Measurements from ENCODE around the gene CADM4. TPM values are rescaled to one million over a fixed set of nuclear protein-coding genes. Genes with fewer than 3 reads are reported as not detected.
A peak's percentile ranks its signal among the peaks of the same experiment; 100 is the strongest.

Gene CADM4
- total RNA-seq, 3 donors from 2014 or later, result 2.1 to 20.8 (median 18.0) TPM

DNA sequence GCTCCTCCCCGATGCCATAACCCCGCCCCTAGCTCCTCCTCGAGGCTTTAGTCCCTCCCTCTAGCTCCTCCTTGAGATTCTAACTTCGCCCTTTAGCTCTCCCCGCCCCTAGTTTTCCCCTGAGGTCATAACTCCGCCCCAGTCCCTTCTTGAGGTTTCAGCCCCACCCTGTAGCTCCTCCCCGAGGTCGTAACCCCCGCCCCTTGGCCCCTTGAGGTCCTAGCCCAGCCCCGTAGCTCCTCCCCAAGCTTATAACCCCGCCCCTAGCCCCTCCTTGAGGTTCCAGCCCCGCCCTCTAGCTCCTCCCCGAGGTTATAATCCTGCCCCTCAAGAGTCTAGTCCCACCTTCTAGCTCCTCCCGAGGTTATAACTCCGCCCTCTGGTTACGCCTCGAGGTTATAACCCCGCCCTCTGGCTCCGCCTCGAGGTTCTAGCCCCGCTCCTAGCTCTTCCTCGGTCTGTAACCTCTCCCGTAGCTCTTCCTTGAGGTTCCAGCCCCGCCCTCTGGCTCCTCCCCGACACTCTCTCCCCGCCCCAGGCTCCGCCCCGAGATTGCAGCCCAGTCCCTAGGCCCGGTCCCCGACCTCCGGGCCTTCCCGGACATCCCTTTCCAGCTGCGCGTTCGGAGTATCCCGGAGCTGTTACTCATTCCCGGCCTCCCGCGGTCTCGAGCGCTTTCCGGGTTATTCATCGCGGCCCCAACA is 28.9 kb upstream of the CADM4 start:
- Histone ChIP-seq H3K9me3 (no peaks in the 10 kb centered on the region), H3K4me1 (no peaks in the 10 kb centered on the region), H3K27me3 (no peaks in the 10 kb centered on the region), H3K36me3 (no peaks in the 10 kb centered on the region), H3K27ac (peak overlapping the region; percentile 93 to 94), H3K4me3 (peak overlapping the region; percentile 62 to 72 (median 64))
- intact Hi-C loops (cut with DNase I; ENCODE audit: low total_unique reads), result no loop called here
- DNase-seq (ENCODE audit: low spot score in 2 of 2), result peak; percentile 99
- TF ChIP-seq CTCF (IDR thresholded peaks at IDR 0.05) (no peak), POLR2AphosphoS5 (IDR thresholded peaks at IDR 0.05) (peak; percentile 90 to 95 (median 92)), POLR2A (IDR thresholded peaks at IDR 0.05) (peak; percentile 90)

DNA sequence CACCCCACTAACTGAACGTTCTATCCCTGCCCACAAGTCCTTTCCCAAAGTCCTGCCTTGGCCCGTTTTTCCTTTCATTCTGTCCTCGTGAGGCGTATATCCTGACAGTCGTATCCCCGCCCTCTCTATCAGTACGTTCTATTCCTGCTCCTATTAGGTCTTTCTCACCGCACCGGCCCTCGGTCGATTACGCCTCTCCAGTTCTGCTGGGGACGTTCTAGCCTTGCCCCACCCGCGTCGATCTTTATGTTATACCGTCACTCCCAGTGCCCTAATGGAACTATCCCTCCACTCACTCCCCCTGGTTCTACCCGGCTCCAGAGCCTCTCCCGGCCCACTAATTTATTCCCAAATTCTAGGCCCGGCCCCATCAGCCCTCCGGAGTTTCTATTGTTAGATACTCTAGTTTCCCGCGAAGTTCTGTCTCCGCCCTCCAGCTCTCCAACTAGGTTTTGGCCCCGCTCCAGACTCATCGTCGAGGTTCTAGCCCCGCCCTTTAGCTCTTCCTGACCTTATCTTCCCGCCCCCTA is 28.3 kb upstream of the CADM4 start:
- intact Hi-C loops (cut with DNase I; ENCODE audit: low total_unique reads), result no loop called here
- Histone ChIP-seq H3K4me3 (peak overlapping the region; percentile 22 to 72 (median 64)), H3K4me1 (no peaks in the 10 kb centered on the region), H3K9me3 (no peaks in the 10 kb centered on the region), H3K36me3 (no peaks in the 10 kb centered on the region), H3K27ac (peak overlapping the region; percentile 93 to 94), H3K27me3 (no peaks in the 10 kb centered on the region)
- no peak for DNase-seq (ENCODE audit: low spot score in 2 of 2)
- no peak for TF ChIP-seq POLR2AphosphoS5 (IDR thresholded peaks at IDR 0.05)
- no peak for TF ChIP-seq CTCF (IDR thresholded peaks at IDR 0.05)
- TF ChIP-seq POLR2A (IDR thresholded peaks at IDR 0.05), result no peak

DNA sequence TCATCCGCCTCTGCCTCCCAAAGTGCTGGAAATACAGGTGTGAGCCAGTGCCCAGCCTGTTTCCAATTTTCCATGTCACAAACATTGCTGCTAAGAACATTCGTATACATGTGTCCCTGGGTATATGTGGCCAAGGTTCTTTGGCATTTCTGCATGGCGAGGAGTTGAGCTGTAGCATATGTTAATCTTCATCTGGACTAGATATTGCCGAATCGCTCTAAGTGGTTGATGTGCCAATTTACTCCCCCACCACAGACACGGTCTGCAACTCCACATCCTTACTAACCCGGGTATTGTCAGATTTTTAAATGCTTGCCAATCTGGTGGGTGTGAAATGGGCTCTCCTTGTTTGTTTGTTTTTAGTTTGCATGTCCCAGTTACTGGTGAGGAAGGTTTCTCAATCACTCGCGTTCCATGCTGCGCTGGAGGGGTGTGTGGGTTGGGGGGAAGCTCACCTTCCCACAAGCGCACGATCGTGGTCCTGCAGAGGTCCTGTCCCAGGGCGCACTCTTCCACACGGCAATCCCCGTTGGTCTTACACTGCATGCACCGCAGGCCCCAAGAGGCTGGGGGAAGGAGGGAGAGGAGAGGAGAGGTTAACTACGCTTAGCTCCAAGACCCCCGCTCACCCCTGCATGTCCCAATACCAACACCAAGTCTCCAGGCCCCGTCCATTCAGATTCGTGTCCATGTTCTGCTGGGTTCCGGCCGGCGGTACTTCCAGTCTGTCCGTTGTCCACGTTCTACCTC is 27.7 kb upstream of the CADM4 start:
- TF ChIP-seq CTCF (IDR thresholded peaks at IDR 0.05) (no peak), POLR2A (IDR thresholded peaks at IDR 0.05) (no peak), POLR2AphosphoS5 (IDR thresholded peaks at IDR 0.05) (no peak)
- no peak for DNase-seq (ENCODE audit: low spot score in 2 of 2)
- Histone ChIP-seq H3K4me3 (peak overlapping the region; percentile 22 to 72 (median 64)), H3K27ac (peak overlapping the region in 1 of 2 donors; percentile 94), H3K9me3 (no peaks in the 10 kb centered on the region), H3K27me3 (no peaks in the 10 kb centered on the region), H3K36me3 (no peaks in the 10 kb centered on the region), H3K4me1 (no peaks in the 10 kb centered on the region)
- intact Hi-C loops (cut with DNase I; ENCODE audit: low total_unique reads), result no loop called here

DNA sequence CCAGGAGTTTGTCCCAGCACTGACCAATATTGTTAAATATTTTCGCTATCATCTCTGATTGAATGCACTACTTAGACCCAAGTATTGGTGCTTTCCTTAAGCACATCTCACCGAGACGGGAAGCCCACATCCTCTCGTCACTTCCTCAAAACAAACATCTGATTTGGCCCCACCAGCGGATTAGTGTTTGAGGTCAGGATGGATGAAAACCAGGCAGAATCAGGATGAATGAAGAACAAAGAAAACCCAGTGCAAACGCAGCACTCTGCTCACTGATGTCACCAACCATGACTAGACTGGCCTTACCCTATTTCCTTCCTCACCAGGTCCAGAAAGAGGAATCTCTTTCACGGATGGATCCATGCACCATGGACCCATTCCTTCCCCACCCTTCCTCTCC is 24.4 kb upstream of the CADM4 start:
- H3K27me3 ChIP-seq, result no peaks in the 10 kb centered on the region
- H3K9me3 ChIP-seq, result no peaks in the 10 kb centered on the region
- no peaks in the 10 kb centered on the region for H3K36me3 ChIP-seq
- intact Hi-C loops (cut with DNase I; ENCODE audit: low total_unique reads), result loop anchor here (5.0 kb wide), 1 partner anchor 1587 kb away; the partner anchor contains the start of gene ZNF574
- H3K27ac ChIP-seq, result no peak overlapping the region
- TF ChIP-seq CTCF (IDR thresholded peaks at IDR 0.05) (no peak), POLR2A (IDR thresholded peaks at IDR 0.05) (no peak), POLR2AphosphoS5 (IDR thresholded peaks at IDR 0.05) (no peak)
- H3K4me1 ChIP-seq, result no peaks in the 10 kb centered on the region
- H3K4me3 ChIP-seq, result no peak overlapping the region
- DNase-seq (ENCODE audit: low spot score in 2 of 2), result no peak

- no peaks in the 10 kb centered on the region for H3K27me3 ChIP-seq
- no peaks in the 10 kb centered on the region for H3K9me3 ChIP-seq
- no peak overlapping the region for H3K4me3 ChIP-seq
- H3K4me1 ChIP-seq, result no peaks in the 10 kb centered on the region
- H3K36me3 ChIP-seq, result no peaks in the 10 kb centered on the region
- H3K27ac ChIP-seq, result no peak overlapping the region
- no peak for TF ChIP-seq POLR2AphosphoS5 (IDR thresholded peaks at IDR 0.05)
- no peak for TF ChIP-seq POLR2A (IDR thresholded peaks at IDR 0.05)
- no peak for TF ChIP-seq CTCF (IDR thresholded peaks at IDR 0.05)
- no peak for DNase-seq (ENCODE audit: low spot score in 2 of 2)
- intact Hi-C loops (cut with DNase I; ENCODE audit: low total_unique reads), result loop anchor here (5.0 kb wide), 1 partner anchor 1585 kb away; the partner anchor contains the start of gene ZNF574
Observed at GRCh38 chr19:43662487-43662886, 22.8 kb upstream of the CADM4 start.

Data from breast epithelium (tissue), 4 donors.